Stimulated activated naive B cell treated with anti-CD40 and anti-IgM and Interleukin-4, amounts not matched to agents 10 μg/mL and 1 μg/mL and 100 μg/mL, for 72 hours (primary cell): ENCODE data around the gene RAB10.
"Not testable (repeated sequence)": the region's sequence is repeated elsewhere in the genome, so short reads cannot be mapped to it uniquely, and the experiment has no call there.

Source experiments
- ATAC-seq, 2 donors: fragments of 150-1000 bp; cut with Tn5 transposase; replicated peaks; 2 replicates each; pipeline ENCODE4 v1.10.0; 2021; ENCODE audit warnings: moderate library complexity in 1 of 2
- DNase-seq: peaks from one replicate; pipeline ENCODE4 v3.0.0; 2021
- H3K27ac Mint-ChIP-seq: one replicate; pipeline ENCODE4 v1.8.0; 2022; ENCODE audit warnings: mild to moderate bottlenecking, mixed read lengths
- H3K27me3 Mint-ChIP-seq, 2 donors: one replicate each; pipeline ENCODE4 v1.8.0; 2022; ENCODE audit warnings: mixed read lengths in 2 of 2
- H3K36me3 Mint-ChIP-seq, 2 donors: one replicate each; pipeline ENCODE4 v1.8.0; 2022; ENCODE audit warnings: mixed read lengths in 2 of 2, mild to moderate bottlenecking in 1 of 2
- H3K4me1 Mint-ChIP-seq, 2 donors: one replicate each; pipeline ENCODE4 v1.8.0; 2022; ENCODE audit warnings: mixed read lengths in 2 of 2, mild to moderate bottlenecking in 1 of 2
- H3K4me3 Mint-ChIP-seq, 2 donors: one replicate each; pipeline ENCODE4 v1.8.0; 2022; ENCODE audit warnings: mild to moderate bottlenecking in 2 of 2, mixed read lengths in 2 of 2, moderate library complexity in 1 of 2
- H3K9me3 Mint-ChIP-seq, 2 donors: one replicate each; pipeline ENCODE4 v1.8.0; 2022; ENCODE audit warnings: mixed read lengths in 2 of 2, mild to moderate bottlenecking in 1 of 2

Gene RAB10

DNA sequence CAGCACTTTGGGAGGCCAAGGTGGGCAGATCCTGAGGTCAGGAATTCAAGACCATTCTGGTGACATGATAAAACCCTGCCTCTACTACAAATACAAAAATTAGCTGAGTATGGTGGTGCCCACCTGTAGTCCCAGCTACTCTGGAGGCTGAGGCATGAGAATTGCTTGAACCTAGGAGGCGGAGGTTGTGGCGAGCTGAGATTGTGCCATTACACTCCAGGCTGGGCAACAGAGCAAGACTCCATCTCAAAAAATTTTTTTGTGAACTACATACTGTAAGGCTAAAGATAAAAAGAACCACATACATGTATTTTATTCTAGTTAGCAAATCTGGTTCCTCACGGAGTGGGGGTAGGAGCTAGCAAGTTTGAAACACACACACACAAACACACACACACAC, 45.1 kb downstream of the RAB10 start:
- H3K4me1 Mint-ChIP-seq = peaks cover 15 to 35% of the 10 kb centered on the region in 2 donors
- peaks cover 34 to 44% of the 10 kb centered on the region in 2 donors for H3K36me3 Mint-ChIP-seq
- no peak overlapping the region for H3K27ac Mint-ChIP-seq
- no peak overlapping the region for H3K4me3 Mint-ChIP-seq
- peaks cover 6 to 14% of the 10 kb centered on the region in 2 donors for H3K9me3 Mint-ChIP-seq
- ATAC-seq (no peak), DNase-seq (no peak)
- no peaks in the 10 kb centered on the region for H3K27me3 Mint-ChIP-seq

DNA sequence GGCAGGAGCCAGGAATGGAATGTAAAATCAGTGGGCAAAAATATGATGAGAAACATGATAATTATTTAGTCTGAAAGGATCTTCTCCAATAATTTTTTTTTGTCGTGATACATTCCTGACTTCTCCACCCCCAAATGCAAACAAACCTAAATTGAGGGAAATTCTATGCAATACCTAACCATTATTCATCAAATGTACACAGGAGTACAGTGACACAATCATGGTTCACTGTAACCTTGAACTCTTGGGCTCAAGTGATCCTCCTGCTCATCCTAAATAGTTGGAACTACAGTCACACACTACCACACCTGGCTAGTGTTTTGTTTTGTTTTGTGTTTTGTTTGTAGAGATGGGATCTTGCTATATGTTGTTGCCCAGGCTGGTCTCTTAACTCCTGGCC, 46.5 kb downstream of the RAB10 start:
- ATAC-seq = no peak
- no peak for DNase-seq
- Mint-ChIP-seq H3K9me3 (peaks cover 10 to 14% of the 10 kb centered on the region in 2 donors), H3K4me1 (peaks cover 15 to 27% of the 10 kb centered on the region in 2 donors), H3K27ac (no peak overlapping the region), H3K27me3 (no peaks in the 10 kb centered on the region), H3K36me3 (peaks cover 36 to 50% of the 10 kb centered on the region in 2 donors), H3K4me3 (no peak overlapping the region)

DNA sequence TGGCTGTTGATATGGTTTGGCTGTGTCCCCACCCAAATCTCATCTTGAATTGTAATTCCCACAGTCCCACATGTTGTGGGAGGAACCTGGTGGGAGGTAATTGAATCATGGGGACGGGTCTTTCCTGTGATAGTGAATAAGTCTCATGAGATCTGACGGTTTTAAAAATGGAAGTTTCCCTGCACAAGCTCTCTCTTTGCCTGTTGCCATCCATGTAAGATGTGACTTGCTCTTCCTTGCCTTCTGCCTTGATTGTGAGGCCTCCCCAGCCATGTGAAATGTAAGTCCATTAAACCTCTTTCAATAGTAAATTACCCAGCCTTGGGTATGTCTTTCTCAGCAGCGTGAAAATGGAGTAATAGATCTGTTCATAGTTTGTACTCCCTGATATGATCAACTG, 47.0 kb downstream of the RAB10 start:
- H3K27ac Mint-ChIP-seq, H3K27me3 Mint-ChIP-seq, H3K4me3 Mint-ChIP-seq, ATAC-seq, DNase-seq: not testable (repeated sequence)
- H3K4me1 Mint-ChIP-seq = peaks cover 11 to 27% of the 10 kb centered on the region in 2 donors
- peaks cover 34 to 48% of the 10 kb centered on the region in 2 donors for H3K36me3 Mint-ChIP-seq
- H3K9me3 Mint-ChIP-seq = peaks cover 10 to 14% of the 10 kb centered on the region in 2 donors

DNA sequence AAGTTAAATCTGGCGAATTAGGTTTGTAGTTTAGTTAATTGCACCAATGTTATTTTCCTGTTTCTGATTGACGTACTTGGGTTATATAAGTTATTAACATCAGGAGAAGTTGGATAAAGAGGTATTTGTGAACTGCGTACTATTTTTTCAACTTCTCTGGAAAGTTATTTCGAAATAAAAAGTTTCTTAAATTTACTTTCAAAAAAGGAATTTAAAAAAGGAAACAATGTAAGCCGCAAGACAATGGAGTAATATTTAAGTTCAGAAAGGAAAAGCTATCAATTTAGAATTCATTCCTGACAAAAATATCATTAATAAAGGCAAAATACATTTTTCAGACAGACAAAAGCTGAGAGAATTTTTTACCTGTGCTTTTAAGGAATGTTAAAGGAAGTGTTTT, 47.7 kb downstream of the RAB10 start:
- Mint-ChIP-seq H3K9me3 (peaks cover 10 to 14% of the 10 kb centered on the region in 2 donors), H3K27me3 (no peaks in the 10 kb centered on the region), H3K4me3 (no peak overlapping the region), H3K27ac (no peak overlapping the region), H3K4me1 (peaks cover 16 to 32% of the 10 kb centered on the region in 2 donors), H3K36me3 (peaks cover 37 to 52% of the 10 kb centered on the region in 2 donors)
- ATAC-seq = no peak
- DNase-seq = no peak

DNA sequence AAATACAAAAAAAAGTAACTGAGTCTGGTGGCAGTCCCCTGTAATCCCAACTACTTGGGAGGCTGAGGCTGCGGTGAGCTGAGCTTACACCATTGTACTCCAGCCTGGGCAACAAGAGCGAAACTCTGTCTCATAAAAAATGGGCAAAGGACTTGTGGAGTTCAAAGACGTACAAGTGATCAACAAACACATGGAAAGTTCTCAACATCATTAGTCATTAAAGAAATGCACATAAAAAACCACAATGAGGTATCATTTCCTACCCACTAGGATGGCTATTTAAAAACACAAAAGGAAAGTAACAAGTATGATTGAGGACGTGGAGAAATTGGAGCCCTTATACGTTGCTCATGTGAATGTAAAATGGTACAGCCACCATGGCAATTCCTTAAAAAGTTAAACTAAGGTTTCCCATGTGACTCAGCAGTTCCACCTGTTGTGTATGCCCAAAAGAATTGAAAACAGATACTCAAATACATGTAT, 52.3 kb downstream of the RAB10 start:
- Mint-ChIP-seq H3K9me3 (peaks cover under 1 to 6% of the 10 kb centered on the region in 2 donors), H3K4me1 (peaks cover 21 to 54% of the 10 kb centered on the region in 2 donors), H3K27ac (peak overlapping the region; percentile 88), H3K27me3 (no peaks in the 10 kb centered on the region), H3K36me3 (peaks cover 14 to 27% of the 10 kb centered on the region in 2 donors), H3K4me3 (peak overlapping the region in 1 of 2 donors; percentile 48)
- ATAC-seq (peak; percentile 67 to 73), DNase-seq (no peak)

DNA sequence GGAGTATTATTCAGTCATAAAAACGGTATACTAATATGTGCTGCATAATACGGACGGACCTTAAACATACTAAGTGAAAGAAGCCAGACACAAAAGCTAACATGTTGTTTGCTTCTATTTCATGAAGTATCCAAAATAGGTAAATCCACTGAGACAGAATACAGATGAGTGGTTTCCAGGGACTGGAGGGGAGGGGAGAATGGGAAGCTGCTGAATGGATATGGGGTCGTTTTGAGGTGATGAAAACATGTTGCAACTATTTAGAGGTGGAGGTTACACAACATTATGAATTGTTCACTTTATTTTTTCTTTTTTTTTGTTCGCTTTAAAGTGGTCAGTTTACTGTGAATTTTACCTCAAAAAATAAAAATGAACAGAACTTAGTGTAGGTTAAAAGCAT, 52.9 kb downstream of the RAB10 start:
- Mint-ChIP-seq H3K27me3 (no peaks in the 10 kb centered on the region), H3K4me1 (peaks cover 24 to 60% of the 10 kb centered on the region in 2 donors), H3K4me3 (no peak overlapping the region), H3K9me3 (peaks cover 0 to 5% of the 10 kb centered on the region in 2 donors), H3K36me3 (peaks cover 16 to 30% of the 10 kb centered on the region in 2 donors), H3K27ac (no peak overlapping the region)
- no peak for ATAC-seq
- DNase-seq = no peak

DNA sequence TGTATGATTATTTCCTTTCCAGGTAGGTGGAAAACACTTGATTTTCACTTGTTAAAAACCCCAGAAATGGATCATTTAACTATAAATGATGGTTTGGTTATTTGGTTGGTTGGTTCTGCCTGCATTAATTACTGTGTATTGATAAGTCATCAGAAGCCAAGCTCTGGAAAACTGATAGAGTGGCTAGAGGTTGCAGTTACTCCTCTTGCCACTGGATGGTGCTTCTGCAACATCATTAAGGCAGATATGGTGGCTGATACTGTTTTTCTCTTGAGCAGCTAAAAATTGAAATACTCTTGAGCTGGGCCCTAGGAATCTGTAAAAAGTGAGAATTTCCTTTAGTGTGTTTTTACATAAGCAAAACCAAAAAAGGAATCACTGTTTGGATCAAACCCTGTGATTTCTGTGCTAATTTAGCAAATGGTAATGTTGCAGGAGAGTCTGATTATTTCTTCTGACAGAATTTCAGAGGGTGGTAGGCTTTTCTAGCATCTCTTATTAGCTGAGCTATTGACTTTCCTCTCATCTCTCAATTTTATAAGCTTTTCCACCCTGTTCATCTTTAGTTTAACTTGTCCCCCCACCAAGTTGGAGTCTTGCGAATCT, 54.3 kb downstream of the RAB10 start:
- ATAC-seq = peak; percentile 57 to 66
- peaks cover 33 to 67% of the 10 kb centered on the region in 2 donors for H3K4me1 Mint-ChIP-seq
- H3K27me3 Mint-ChIP-seq = no peaks in the 10 kb centered on the region
- peaks cover 0 to 5% of the 10 kb centered on the region in 2 donors for H3K9me3 Mint-ChIP-seq
- H3K36me3 Mint-ChIP-seq = peaks cover 20 to 36% of the 10 kb centered on the region in 2 donors
- no peak overlapping the region for H3K27ac Mint-ChIP-seq
- no peak for DNase-seq
- no peak overlapping the region for H3K4me3 Mint-ChIP-seq

DNA sequence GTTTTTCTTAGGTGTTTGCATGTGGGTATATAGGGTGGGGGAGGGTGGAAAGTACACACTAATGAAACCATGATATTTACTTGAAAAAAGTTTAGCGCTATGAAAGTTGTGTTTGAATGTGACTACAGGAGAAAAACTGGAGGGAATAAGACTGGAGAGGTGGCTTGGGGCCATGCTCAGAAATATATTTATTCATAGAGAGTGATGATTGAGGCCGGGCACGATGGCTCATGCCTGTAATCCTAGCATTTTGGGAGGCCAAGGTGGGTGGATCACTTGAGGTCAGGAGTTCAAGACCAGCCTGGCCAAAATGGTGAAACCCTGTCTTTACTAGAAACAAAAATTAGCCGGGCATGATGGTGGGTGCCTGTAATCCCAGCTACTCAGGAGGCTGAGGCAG, 55.0 kb downstream of the RAB10 start:
- Mint-ChIP-seq H3K4me1 (peaks cover 30 to 67% of the 10 kb centered on the region in 2 donors), H3K36me3 (peaks cover 26 to 38% of the 10 kb centered on the region in 2 donors)
- not testable (repeated sequence) for H3K27ac Mint-ChIP-seq, H3K27me3 Mint-ChIP-seq, DNase-seq, ATAC-seq, H3K4me3 Mint-ChIP-seq, H3K9me3 Mint-ChIP-seq

DNA sequence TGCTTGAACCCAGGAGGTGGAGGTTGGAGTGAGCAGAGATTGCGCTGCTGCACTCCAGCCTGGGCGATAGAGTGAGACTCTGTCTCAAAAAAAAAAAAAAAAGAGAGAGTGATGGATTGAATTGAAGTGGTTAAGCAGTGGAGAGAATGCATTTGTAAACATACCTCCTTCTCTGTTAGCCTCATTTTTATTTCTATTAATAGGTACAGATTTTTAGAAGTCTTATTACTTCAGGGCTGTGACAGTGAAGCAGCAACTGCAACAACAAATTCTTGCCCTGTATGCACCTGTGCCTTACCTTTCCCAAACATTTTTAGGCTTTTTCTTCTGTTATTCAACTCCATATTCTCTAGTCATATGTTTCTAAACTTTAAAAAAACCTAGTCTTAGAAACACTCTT, 55.5 kb downstream of the RAB10 start:
- H3K9me3 Mint-ChIP-seq = no peaks in the 10 kb centered on the region
- H3K36me3 Mint-ChIP-seq = peaks cover 27 to 37% of the 10 kb centered on the region in 2 donors
- H3K4me1 Mint-ChIP-seq = peaks cover 27 to 67% of the 10 kb centered on the region in 2 donors
- no peak overlapping the region for H3K27ac Mint-ChIP-seq
- no peak overlapping the region for H3K4me3 Mint-ChIP-seq
- no peak for DNase-seq
- H3K27me3 Mint-ChIP-seq = no peaks in the 10 kb centered on the region
- ATAC-seq = no peak

DNA sequence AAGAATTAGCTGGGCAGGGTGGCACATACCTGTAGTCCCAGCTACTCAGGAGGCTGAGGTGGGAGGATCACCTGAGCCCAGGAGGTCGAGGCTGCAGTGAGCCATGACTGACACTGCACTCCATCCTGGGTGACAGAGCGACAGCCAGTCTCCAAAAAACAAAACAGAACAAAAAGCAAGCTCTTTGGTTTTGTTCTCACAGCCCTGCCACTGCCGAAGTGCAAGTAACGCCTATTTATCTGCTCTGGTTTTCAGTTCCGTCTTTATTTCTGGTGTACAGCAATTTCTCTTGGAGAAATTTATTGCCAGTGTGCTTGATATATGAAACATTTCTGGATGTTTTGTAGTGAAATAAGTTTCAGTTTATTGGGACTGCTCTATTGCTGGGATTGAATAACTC, 61.9 kb downstream of the RAB10 start:
- Mint-ChIP-seq H3K4me3 (no peak overlapping the region), H3K27me3 (no peaks in the 10 kb centered on the region), H3K4me1 (peaks cover 23 to 60% of the 10 kb centered on the region in 2 donors), H3K27ac (peak overlapping the region; percentile 51), H3K36me3 (peaks cover 36 to 54% of the 10 kb centered on the region in 2 donors), H3K9me3 (no peaks in the 10 kb centered on the region)
- ATAC-seq (no peak), DNase-seq (no peak)

DNA sequence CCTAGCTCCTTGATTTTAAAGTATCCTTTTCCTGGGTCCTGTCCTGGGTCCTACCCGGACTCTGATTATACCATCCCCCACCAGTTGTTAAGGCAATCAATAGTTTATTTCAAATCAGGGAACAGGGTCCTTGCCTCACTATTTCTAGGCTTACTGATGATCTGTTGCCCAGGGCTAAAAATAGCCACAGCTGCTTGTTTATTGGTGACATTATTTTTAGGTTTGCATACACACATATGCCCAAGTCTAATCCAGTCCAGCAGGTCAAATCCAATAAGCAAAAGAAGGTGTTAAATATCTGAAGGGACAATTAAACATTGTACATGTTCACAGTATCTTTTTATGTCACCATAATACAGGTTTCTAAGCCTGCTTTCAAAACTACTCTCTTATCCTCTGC, 66.0 kb downstream of the RAB10 start:
- peak overlapping the region; percentile 57 for H3K27ac Mint-ChIP-seq
- H3K36me3 Mint-ChIP-seq = peaks cover 42 to 67% of the 10 kb centered on the region in 2 donors
- H3K4me1 Mint-ChIP-seq = peaks cover 16 to 48% of the 10 kb centered on the region in 2 donors
- ATAC-seq (no peak), DNase-seq (no peak)
- H3K9me3 Mint-ChIP-seq = peaks cover 0 to 2% of the 10 kb centered on the region in 2 donors
- H3K4me3 Mint-ChIP-seq = no peak overlapping the region
- no peaks in the 10 kb centered on the region for H3K27me3 Mint-ChIP-seq

DNA sequence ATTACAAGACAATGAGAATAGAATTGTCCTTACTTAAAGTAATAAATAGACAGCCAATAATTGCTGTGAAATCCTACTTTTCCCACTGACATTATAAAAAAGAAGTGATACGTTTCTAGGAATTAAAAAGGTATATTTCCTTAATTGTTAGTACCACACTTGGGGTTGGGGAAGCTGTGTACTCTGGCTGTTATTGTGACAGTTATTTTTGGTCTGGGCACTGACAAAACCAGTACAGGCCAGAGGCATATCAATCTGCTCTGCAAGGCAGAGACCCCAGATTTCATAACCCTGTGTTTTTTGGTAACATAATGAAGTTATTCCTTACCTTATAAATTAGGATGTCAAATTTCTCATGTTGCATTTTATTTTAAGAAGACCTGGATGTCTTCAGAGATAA, 66.5 kb downstream of the RAB10 start:
- no peak for DNase-seq
- H3K9me3 Mint-ChIP-seq = peaks cover 0 to 2% of the 10 kb centered on the region in 2 donors
- H3K27me3 Mint-ChIP-seq = no peaks in the 10 kb centered on the region
- H3K4me1 Mint-ChIP-seq = peaks cover 16 to 46% of the 10 kb centered on the region in 2 donors
- ATAC-seq = no peak
- no peak overlapping the region for H3K27ac Mint-ChIP-seq
- peaks cover 43 to 67% of the 10 kb centered on the region in 2 donors for H3K36me3 Mint-ChIP-seq
- no peak overlapping the region for H3K4me3 Mint-ChIP-seq

DNA sequence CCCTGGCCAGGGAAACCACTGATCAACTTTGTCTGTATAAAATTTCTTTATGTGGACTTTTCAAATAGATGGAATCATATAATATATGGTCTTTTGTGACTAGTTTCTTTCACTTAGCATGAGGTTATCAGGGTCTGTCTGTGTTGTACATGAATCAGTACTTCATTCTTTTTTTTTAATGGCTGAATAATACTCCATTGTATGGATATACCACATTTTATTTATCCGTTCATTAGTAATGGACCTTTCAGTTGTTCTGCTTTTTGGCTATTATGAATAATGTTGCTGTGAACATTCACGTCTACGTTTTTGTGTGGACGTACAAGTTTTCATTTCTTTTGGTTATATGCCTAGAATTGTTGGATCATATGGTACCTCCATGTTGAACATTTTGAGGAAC, 69.9 kb downstream of the RAB10 start:
- H3K4me3 Mint-ChIP-seq = no peak overlapping the region
- DNase-seq (no peak), ATAC-seq (no peak)
- no peak overlapping the region for H3K27ac Mint-ChIP-seq
- peaks cover 35 to 56% of the 10 kb centered on the region in 2 donors for H3K36me3 Mint-ChIP-seq
- H3K4me1 Mint-ChIP-seq = peaks cover 12 to 20% of the 10 kb centered on the region in 2 donors
- no peaks in the 10 kb centered on the region for H3K27me3 Mint-ChIP-seq
- H3K9me3 Mint-ChIP-seq = peaks cover 0 to 2% of the 10 kb centered on the region in 2 donors

DNA sequence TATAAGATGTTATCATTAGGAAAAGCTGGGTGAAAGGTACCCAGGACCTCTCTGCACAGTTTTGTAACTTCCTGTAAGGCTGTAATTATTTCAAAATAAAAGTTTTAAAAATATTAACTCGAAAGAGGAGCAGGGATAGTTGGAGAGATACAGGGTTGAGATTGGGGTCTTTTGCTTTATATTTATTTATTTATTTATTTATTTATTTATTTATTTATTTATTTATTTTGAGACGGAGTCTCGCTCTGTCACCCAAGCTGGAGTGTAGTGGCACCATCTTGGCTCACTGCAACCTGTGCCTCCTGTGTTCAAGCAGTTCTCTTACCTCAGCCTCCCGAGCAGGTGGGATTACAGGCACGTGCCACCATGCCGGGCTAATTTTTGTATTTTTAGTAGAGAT, 74.8 kb downstream of the RAB10 start:
- not testable (repeated sequence) for DNase-seq, H3K9me3 Mint-ChIP-seq, H3K27ac Mint-ChIP-seq, H3K4me3 Mint-ChIP-seq, H3K27me3 Mint-ChIP-seq, ATAC-seq
- H3K36me3 Mint-ChIP-seq = peaks cover 38 to 47% of the 10 kb centered on the region in 2 donors
- H3K4me1 Mint-ChIP-seq = peaks cover 9 to 19% of the 10 kb centered on the region in 2 donors

DNA sequence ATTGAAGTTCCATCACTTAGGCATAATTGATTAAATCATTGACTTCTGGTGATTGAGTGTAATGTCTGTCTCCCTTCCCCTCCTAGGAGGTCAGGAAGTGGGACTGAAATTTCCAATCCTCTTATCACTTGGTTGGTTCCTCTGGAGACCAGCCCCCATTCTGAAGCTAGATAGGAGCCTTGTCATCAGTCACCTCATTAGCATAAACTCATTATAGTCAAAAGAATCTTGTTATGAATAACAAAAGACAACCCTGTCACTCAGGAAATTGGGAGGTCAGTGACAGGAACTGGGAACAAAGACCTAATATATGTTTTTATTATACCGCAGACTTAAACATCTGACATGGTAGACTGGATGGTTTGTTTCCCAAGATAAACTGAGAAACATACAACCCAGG, 78.3 kb downstream of the RAB10 start:
- Mint-ChIP-seq H3K4me3 (no peak overlapping the region), H3K36me3 (peaks cover 34 to 44% of the 10 kb centered on the region in 2 donors), H3K27me3 (no peaks in the 10 kb centered on the region), H3K4me1 (peaks cover 6 to 31% of the 10 kb centered on the region in 2 donors), H3K9me3 (no peaks in the 10 kb centered on the region), H3K27ac (peak overlapping the region; percentile 17)
- ATAC-seq (no peak), DNase-seq (no peak)
